Measurements from ENCODE around the gene GPBAR1.

- peak; percentile 34 for TF ChIP-seq POLR2A (IDR thresholded peaks at IDR 0.05)
- TF ChIP-seq, protein P1, sequence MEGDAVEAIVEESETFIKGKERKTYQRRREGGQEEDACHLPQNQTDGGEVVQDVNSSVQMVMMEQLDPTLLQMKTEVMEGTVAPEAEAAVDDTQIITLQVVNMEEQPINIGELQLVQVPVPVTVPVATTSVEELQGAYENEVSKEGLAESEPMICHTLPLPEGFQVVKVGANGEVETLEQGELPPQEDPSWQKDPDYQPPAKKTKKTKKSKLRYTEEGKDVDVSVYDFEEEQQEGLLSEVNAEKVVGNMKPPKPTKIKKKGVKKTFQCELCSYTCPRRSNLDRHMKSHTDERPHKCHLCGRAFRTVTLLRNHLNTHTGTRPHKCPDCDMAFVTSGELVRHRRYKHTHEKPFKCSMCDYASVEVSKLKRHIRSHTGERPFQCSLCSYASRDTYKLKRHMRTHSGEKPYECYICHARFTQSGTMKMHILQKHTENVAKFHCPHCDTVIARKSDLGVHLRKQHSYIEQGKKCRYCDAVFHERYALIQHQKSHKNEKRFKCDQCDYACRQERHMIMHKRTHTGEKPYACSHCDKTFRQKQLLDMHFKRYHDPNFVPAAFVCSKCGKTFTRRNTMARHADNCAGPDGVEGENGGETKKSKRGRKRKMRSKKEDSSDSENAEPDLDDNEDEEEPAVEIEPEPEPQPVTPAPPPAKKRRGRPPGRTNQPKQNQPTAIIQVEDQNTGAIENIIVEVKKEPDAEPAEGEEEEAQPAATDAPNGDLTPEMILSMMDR (IDR thresholded peaks at IDR 0.05): no peak
Measured at GRCh38 chr2:218271487-218271797, 10.6 kb downstream of the GPBAR1 start.

Measured in prostate gland (tissue), 2 donors.